HCT116 (cell line): ENCODE measurements around the gene SLC19A1. TPM values are rescaled to one million over a fixed set of nuclear protein-coding genes. Genes with fewer than 3 reads are reported as not detected.

Experiments
- ATAC-seq: fragments of 200-7000 bp; cut with Tn5 transposase; 2 replicates; pipeline ENCODE4 v1.9.1; 2020; ENCODE audit warnings: mild to moderate bottlenecking, moderate library complexity
- BruUV-seq: library from RNA; stranded (reverse); fragments of 400-500 nt; replicated peaks from 2 replicates; lab custom pipeline; 2021; lab: Mats Ljungman, UMichigan
- CTCF ChIA-PET: fragments of 300-600 bp; sonication (Branson Sonifier 250); formaldehyde crosslinking; loops from one replicate; lab custom pipeline; 2021; ENCODE audit warnings: antibody characterized with exemption; lab: Charles Lee
- POLR2A ChIA-PET: fragments of 300-600, 350-600 bp; sonication (Branson Sonifier 250); formaldehyde crosslinking; loops from one replicate; lab custom pipeline; 2021; ENCODE audit warnings: antibody characterized with exemption; lab: Charles Lee
- RAD21 ChIA-PET, 2 experiments: fragments of 300-600 bp; sonication (Branson Sonifier 250); formaldehyde crosslinking; loops; one replicate each; lab custom pipeline; 2023; ENCODE audit warnings: low total read pairs in 2 of 2; ENCODE audit not compliant: uncharacterized antibody in 2 of 2, unreplicated experiment in 2 of 2, low non-redundant PET in 1 of 2; lab: Charles Lee
- DNase-seq: peaks from one replicate; pipeline ENCODE4 v3.0.0-alpha.2; 2010; ENCODE audit warnings: low read depth, low spot score
- H2AFZ ChIP-seq: fragments of 200-600 bp; shearing (Covaris generic), sonication (generic); 2 replicates; pipeline ENCODE4 v1.6.1; 2017; ENCODE audit warnings: low read depth, mixed run types, mixed read lengths, antibody characterized with exemption, low read length; ENCODE audit not compliant: poor library complexity, severe bottlenecking
- H3K27ac ChIP-seq: 2 replicates; pipeline ENCODE4 v1.5.1; 2012; ENCODE audit warnings: low read depth, low read length
- H3K27me3 ChIP-seq: fragments of 200-600 bp; sonication (generic); 2 replicates; pipeline ENCODE4 v1.6.1; 2016; ENCODE audit warnings: mixed run types, low read length, mixed read lengths; ENCODE audit not compliant: insufficient read depth
- H3K36me3 ChIP-seq, 2 experiments: fragments of 200-500 bp in 1 of 2; fragments of 200-600 bp in 1 of 2; sonication (Bioruptor generic) in 1 of 2; sonication (generic) in 1 of 2; 2 replicates each; pipeline versions ENCODE4 v1.5.1 to v1.6.1; 2014 to 2016; ENCODE audit warnings: low read length in 2 of 2, inconsistent platforms in 1 of 2, mixed read lengths in 1 of 2, mixed run types in 1 of 2; ENCODE audit not compliant: insufficient read depth in 2 of 2, control insufficient read depth in 1 of 2
- H3K4me1 ChIP-seq, 2 experiments: fragments of 200-600 bp in 1 of 2; sonication (generic) in 1 of 2; 2 replicates each; pipeline versions ENCODE4 v1.5.1 to v1.6.1; 2012 to 2017; ENCODE audit warnings: low read length in 2 of 2, inconsistent platforms in 1 of 2, mild to moderate bottlenecking in 1 of 2, mixed read lengths in 1 of 2, mixed run types in 1 of 2, moderate library complexity in 1 of 2; ENCODE audit not compliant: insufficient read depth in 2 of 2, control insufficient read depth in 1 of 2
- H3K4me2 ChIP-seq: fragments of 200-600 bp; sonication (generic); 2 replicates; pipeline ENCODE4 v1.6.1; 2017; ENCODE audit warnings: mixed run types, low read length, mixed read lengths
- H3K4me3 ChIP-seq, 2 experiments: fragments of 200-600 bp in 1 of 2; sonication (generic) in 1 of 2; replicated peaks in 1 of 2; 2 replicates each; pipeline ENCODE4 v1.5.1; 2011 to 2016; ENCODE audit warnings: low read length in 2 of 2, control low read depth in 1 of 2, low read depth in 1 of 2, mild to moderate bottlenecking in 1 of 2, mixed read lengths in 1 of 2, mixed run types in 1 of 2
- H3K79me2 ChIP-seq: fragments of 200-600 bp; sonication (generic); 2 replicates; pipeline ENCODE4 v1.6.1; 2017; ENCODE audit warnings: mild to moderate bottlenecking, mixed run types, low read length, moderate library complexity, mixed read lengths; ENCODE audit not compliant: insufficient read depth
- H3K9ac ChIP-seq: fragments of 200-600 bp; sonication (generic); 2 replicates; pipeline ENCODE4 v1.6.1; 2016; ENCODE audit warnings: low read length, mixed read lengths
- H3K9me2 ChIP-seq: fragments of 200-600 bp; sonication (generic), shearing (Covaris generic); 2 replicates; pipeline ENCODE4 v1.6.1; 2017; ENCODE audit warnings: mixed run types, mild to moderate bottlenecking, moderate library complexity; ENCODE audit not compliant: insufficient read depth
- H3K9me3 ChIP-seq, 2 experiments: fragments of 200-500 bp in 1 of 2; fragments of 200-600 bp in 1 of 2; sonication (Bioruptor generic) in 1 of 2; sonication (generic) in 1 of 2; 2 replicates each; pipeline ENCODE4 v1.6.1; 2014 to 2017; ENCODE audit warnings: low read length in 2 of 2, mixed read lengths in 2 of 2, inconsistent platforms in 1 of 2, low read depth in 1 of 2, mild to moderate bottlenecking in 1 of 2, mixed run types in 1 of 2, moderate library complexity in 1 of 2; ENCODE audit not compliant: control insufficient read depth in 1 of 2, insufficient read depth in 1 of 2
- H4K20me1 ChIP-seq: fragments of 200-600 bp; sonication (generic), shearing (Covaris generic); 2 replicates; pipeline ENCODE4 v1.6.1; 2017; ENCODE audit warnings: mixed run types, mild to moderate bottlenecking, moderate library complexity; ENCODE audit not compliant: insufficient read depth
- CEBPB ChIP-seq: IDR thresholded peaks from 2 replicates; pipeline ENCODE4 v1.6.1; 2012; ENCODE audit warnings: low read depth
- EGR1 ChIP-seq: IDR thresholded peaks from 2 replicates; pipeline ENCODE4 v1.6.1; 2012; ENCODE audit warnings: low read depth
- EZH2 ChIP-seq: fragments of 200-600 bp; sonication (generic); IDR thresholded peaks from 2 replicates; pipeline ENCODE4 v1.6.1; 2017; ENCODE audit warnings: antibody characterized with exemption, mixed run types
- EZH2phosphoT487 ChIP-seq: fragments of 200-600 bp; IDR thresholded peaks from 2 replicates; pipeline ENCODE4 v1.6.1; 2018; ENCODE audit warnings: antibody characterized with exemption, borderline replicate concordance
- JUND ChIP-seq: IDR thresholded peaks from 2 replicates; pipeline ENCODE4 v1.6.1; 2012
- POLR2A ChIP-seq: IDR thresholded peaks from 2 replicates; pipeline ENCODE4 v1.7.0; 2011; ENCODE audit warnings: borderline replicate concordance; ENCODE audit not compliant: insufficient read depth, insufficient read length; ENCODE audit errors: extremely low read depth
- POLR2AphosphoS5 ChIP-seq: IDR thresholded peaks from 2 replicates; pipeline ENCODE4 v1.6.1; 2011; ENCODE audit warnings: mild to moderate bottlenecking, low read depth, low read length, moderate library complexity
- RAD21 ChIP-seq: IDR thresholded peaks from 2 replicates; pipeline ENCODE4 v1.6.1; 2012; ENCODE audit warnings: low read depth, mild to moderate bottlenecking
- SP1 ChIP-seq: IDR thresholded peaks from 2 replicates; pipeline ENCODE4 v1.6.1; 2012; ENCODE audit warnings: low read depth
- TCF7L2 ChIP-seq: IDR thresholded peaks from 2 replicates; pipeline ENCODE4 v1.7.0; 2011; ENCODE audit warnings: borderline replicate concordance, inconsistent platforms; ENCODE audit not compliant: insufficient read depth, insufficient read length; ENCODE audit errors: extremely low read depth
- YY1 ChIP-seq: IDR thresholded peaks from 2 replicates; pipeline ENCODE4 v1.6.1; 2011; ENCODE audit warnings: low read length, low read depth, moderate library complexity, mild to moderate bottlenecking; ENCODE audit not compliant: insufficient replicate concordance; ENCODE audit errors: extremely low read depth
- ZNF274 ChIP-seq: fragments of 200-500 bp; sonication (Bioruptor generic); IDR thresholded peaks from 2 replicates; pipeline ENCODE4 v1.6.1; 2014; ENCODE audit warnings: mild to moderate bottlenecking, low read depth, low read length, inconsistent platforms
- intact Hi-C: fragments of 100-400 bp; cut with micrococcal nuclease; formaldehyde crosslinking; loops from 2 replicates; pipeline ENCODE4 v1.10.0; 2022
- total RNA-seq: library from RNA; stranded (reverse); gene quantifications from one replicate; pipeline ENCODE4 v1.2.1, GENCODE V29; 2021; ENCODE audit not compliant: unreplicated experiment
- TF ChIP-seq, protein P1 (sequence below): IDR thresholded peaks from 2 replicates; pipeline ENCODE4 v1.6.1; 2012; ENCODE audit warnings: low read depth
- TF ChIP-seq, protein P2 (sequence below): IDR thresholded peaks from 2 replicates; pipeline ENCODE4 v1.6.1; 2011; ENCODE audit warnings: mild to moderate bottlenecking, low read length, moderate library complexity; ENCODE audit not compliant: insufficient replicate concordance; ENCODE audit errors: extremely low read depth
- TF ChIP-seq, protein P3 (sequence below): IDR thresholded peaks from 2 replicates; pipeline ENCODE4 v1.6.1; 2012

The SLC19A1 gene
- total RNA-seq, 1 experiment from 2014 or later = 50.2 TPM

DNA sequence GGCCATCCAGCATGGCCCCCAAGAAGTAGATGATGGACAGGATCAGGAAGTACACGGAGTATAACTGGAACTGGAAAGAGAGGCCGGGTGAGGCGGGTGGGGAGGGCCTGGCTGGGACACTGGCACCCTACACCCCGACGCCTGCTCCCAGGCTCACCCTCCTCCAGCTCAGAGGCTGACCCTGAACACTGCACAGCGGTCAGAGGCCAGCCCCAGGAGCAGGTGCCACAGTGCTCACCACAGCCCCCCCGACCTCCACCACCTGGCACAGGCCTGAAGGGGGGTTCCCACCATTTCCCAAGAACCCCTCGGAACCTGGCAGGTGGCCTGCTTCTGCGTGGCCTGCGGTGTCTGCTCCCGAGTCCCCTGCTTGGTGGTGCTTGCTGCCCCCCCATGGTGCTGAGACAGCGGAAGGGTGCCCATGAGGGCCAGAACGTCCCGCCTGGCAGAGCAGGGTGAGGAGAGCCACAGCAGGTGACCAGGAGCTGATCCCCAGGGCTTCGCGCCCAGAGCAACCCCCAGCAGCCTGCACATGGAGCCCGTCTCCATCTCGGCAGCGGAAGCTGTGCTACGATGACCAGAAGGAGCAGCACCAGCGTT is 26.1 kb downstream of the SLC19A1 start:
- ATAC-seq (no peak), DNase-seq (no peak)
- TF ChIP-seq POLR2AphosphoS5 (no peak), POLR2A (no peak), TCF7L2 (no peak), ZNF274 (no peak), YY1 (no peak), EGR1 (no peak), EZH2phosphoT487 (no peak), SP1 (no peak), CEBPB (no peak), EZH2 (no peak), RAD21 (no peak), JUND (no peak)
- TF ChIP-seq, protein P1, sequence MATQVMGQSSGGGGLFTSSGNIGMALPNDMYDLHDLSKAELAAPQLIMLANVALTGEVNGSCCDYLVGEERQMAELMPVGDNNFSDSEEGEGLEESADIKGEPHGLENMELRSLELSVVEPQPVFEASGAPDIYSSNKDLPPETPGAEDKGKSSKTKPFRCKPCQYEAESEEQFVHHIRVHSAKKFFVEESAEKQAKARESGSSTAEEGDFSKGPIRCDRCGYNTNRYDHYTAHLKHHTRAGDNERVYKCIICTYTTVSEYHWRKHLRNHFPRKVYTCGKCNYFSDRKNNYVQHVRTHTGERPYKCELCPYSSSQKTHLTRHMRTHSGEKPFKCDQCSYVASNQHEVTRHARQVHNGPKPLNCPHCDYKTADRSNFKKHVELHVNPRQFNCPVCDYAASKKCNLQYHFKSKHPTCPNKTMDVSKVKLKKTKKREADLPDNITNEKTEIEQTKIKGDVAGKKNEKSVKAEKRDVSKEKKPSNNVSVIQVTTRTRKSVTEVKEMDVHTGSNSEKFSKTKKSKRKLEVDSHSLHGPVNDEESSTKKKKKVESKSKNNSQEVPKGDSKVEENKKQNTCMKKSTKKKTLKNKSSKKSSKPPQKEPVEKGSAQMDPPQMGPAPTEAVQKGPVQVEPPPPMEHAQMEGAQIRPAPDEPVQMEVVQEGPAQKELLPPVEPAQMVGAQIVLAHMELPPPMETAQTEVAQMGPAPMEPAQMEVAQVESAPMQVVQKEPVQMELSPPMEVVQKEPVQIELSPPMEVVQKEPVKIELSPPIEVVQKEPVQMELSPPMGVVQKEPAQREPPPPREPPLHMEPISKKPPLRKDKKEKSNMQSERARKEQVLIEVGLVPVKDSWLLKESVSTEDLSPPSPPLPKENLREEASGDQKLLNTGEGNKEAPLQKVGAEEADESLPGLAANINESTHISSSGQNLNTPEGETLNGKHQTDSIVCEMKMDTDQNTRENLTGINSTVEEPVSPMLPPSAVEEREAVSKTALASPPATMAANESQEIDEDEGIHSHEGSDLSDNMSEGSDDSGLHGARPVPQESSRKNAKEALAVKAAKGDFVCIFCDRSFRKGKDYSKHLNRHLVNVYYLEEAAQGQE = no peak
- TF ChIP-seq, protein P2, sequence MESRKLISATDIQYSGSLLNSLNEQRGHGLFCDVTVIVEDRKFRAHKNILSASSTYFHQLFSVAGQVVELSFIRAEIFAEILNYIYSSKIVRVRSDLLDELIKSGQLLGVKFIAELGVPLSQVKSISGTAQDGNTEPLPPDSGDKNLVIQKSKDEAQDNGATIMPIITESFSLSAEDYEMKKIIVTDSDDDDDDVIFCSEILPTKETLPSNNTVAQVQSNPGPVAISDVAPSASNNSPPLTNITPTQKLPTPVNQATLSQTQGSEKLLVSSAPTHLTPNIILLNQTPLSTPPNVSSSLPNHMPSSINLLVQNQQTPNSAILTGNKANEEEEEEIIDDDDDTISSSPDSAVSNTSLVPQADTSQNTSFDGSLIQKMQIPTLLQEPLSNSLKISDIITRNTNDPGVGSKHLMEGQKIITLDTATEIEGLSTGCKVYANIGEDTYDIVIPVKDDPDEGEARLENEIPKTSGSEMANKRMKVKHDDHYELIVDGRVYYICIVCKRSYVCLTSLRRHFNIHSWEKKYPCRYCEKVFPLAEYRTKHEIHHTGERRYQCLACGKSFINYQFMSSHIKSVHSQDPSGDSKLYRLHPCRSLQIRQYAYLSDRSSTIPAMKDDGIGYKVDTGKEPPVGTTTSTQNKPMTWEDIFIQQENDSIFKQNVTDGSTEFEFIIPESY = no peak
- TF ChIP-seq, protein P3, sequence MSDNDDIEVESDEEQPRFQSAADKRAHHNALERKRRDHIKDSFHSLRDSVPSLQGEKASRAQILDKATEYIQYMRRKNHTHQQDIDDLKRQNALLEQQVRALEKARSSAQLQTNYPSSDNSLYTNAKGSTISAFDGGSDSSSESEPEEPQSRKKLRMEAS = no peak
- Histone ChIP-seq H3K27ac (no peak overlapping the region), H3K27me3 (no peaks in the 10 kb centered on the region), H3K9me2 (no peaks in the 10 kb centered on the region), H4K20me1 (peaks cover 4% of the 10 kb centered on the region; the same call in 1 of the 2 replicates), H3K79me2 (peaks cover 46% of the 10 kb centered on the region), H3K36me3 (peaks cover 7 to 35% of the 10 kb centered on the region in 2 experiments), H3K9me3 (peaks cover 9 to 15% of the 10 kb centered on the region in 2 experiments; a peak in 3 of 4 replicates), H3K4me1 (no peaks in the 10 kb centered on the region), H2AFZ (no peak overlapping the region), H3K9ac (no peak overlapping the region), H3K4me2 (no peak overlapping the region), H3K4me3 (no peak overlapping the region)
- intact Hi-C loops = no loop called here
- ChIA-PET CTCF (no interaction called here), RAD21 (no interaction called here), POLR2A (no interaction called here)
- BruUV-seq = no TSS peak
